Loucy (cell line): ENCODE results near the gene STX11.

Source experiments
- CTCF ChIP-seq: fragments of 200-600 bp; sonication (generic); conservative IDR thresholded peaks from 2 replicates; pipeline ENCODE4 v1.5.1; 2014; ENCODE audit warnings: mild to moderate bottlenecking, antibody characterized with exemption, low read length
- EZH2phosphoT487 ChIP-seq: fragments of 200-600 bp; IDR thresholded peaks from 2 replicates; pipeline ENCODE4 v1.6.1; 2018; ENCODE audit warnings: antibody characterized with exemption, mild to moderate bottlenecking, moderate library complexity, borderline replicate concordance

- TF ChIP-seq CTCF (no peak), EZH2phosphoT487 (no peak)
These were observed 30.9 kb upstream of the STX11 start for GRCh38 chr6:144119376-144119775.
